ENCODE measurements around the gene EXOSC1.

The EXOSC1 gene

GRCh38 chr10:97456034-97456685 lies 10.4 kb upstream of the EXOSC1 start:
- Mint-ChIP-seq H3K9me3 (no peaks in the 10 kb centered on the region), H3K4me1 (no peaks in the 10 kb centered on the region), H3K4me3 (no peak overlapping the region), H3K27me3 (ENCODE audit: low read depth) (no peaks in the 10 kb centered on the region), H3K36me3 (ENCODE audit: low read depth) (peaks cover 77% of the 10 kb centered on the region), H3K27ac (no peak overlapping the region)
- TF ChIP-seq CTCF (IDR thresholded peaks at IDR 0.05; ENCODE audit: unreplicated experiment in 3 of 3): no peak

- Mint-ChIP-seq H3K4me1 (peaks cover 7% of the 10 kb centered on the region), H3K9me3 (no peaks in the 10 kb centered on the region), H3K4me3 (no peak overlapping the region), H3K36me3 (ENCODE audit: low read depth) (peaks cover 72% of the 10 kb centered on the region), H3K27ac (no peak overlapping the region), H3K27me3 (ENCODE audit: low read depth) (no peaks in the 10 kb centered on the region)
- no peak for TF ChIP-seq CTCF (IDR thresholded peaks at IDR 0.05; ENCODE audit: unreplicated experiment in 3 of 3)
Observed at GRCh38 chr10:97454330-97455036, 8.7 kb upstream of the EXOSC1 start.

GRCh38 chr10:97452352-97452751 lies 6.5 kb upstream of the EXOSC1 start:
- Mint-ChIP-seq H3K27ac (no peak overlapping the region), H3K9me3 (no peaks in the 10 kb centered on the region), H3K4me3 (no peak overlapping the region), H3K36me3 (ENCODE audit: low read depth) (peaks cover 65% of the 10 kb centered on the region), H3K27me3 (ENCODE audit: low read depth) (no peaks in the 10 kb centered on the region), H3K4me1 (peaks cover 15% of the 10 kb centered on the region)
- no peak for TF ChIP-seq CTCF (IDR thresholded peaks at IDR 0.05; ENCODE audit: unreplicated experiment in 3 of 3)

- peaks cover 57% of the 10 kb centered on the region for H3K36me3 Mint-ChIP-seq (ENCODE audit: low read depth)
Observed at GRCh38 chr10:97451605-97452004, 5.8 kb upstream of the EXOSC1 start.

GRCh38 chr10:97450828-97451227 lies 5.0 kb upstream of the EXOSC1 start:
- Mint-ChIP-seq H3K27ac (no peak overlapping the region), H3K9me3 (no peaks in the 10 kb centered on the region), H3K4me1 (peaks cover 22% of the 10 kb centered on the region)

More at GRCh38 chr10:97451605-97452004, 5.8 kb upstream of the EXOSC1 start:
- no peaks in the 10 kb centered on the region for H3K9me3 Mint-ChIP-seq
- H3K4me1 Mint-ChIP-seq: peaks cover 20% of the 10 kb centered on the region
- no peak overlapping the region for H3K27ac Mint-ChIP-seq
- TF ChIP-seq CTCF (IDR thresholded peaks at IDR 0.05; ENCODE audit: unreplicated experiment in 3 of 3): no peak
- no peak overlapping the region for H3K4me3 Mint-ChIP-seq
- no peaks in the 10 kb centered on the region for H3K27me3 Mint-ChIP-seq (ENCODE audit: low read depth)

More at GRCh38 chr10:97450828-97451227, 5.0 kb upstream of the EXOSC1 start:
- H3K27me3 Mint-ChIP-seq (ENCODE audit: low read depth): no peaks in the 10 kb centered on the region
- H3K36me3 Mint-ChIP-seq (ENCODE audit: low read depth): peaks cover 52% of the 10 kb centered on the region
- no peak overlapping the region for H3K4me3 Mint-ChIP-seq
- no peak for TF ChIP-seq CTCF (IDR thresholded peaks at IDR 0.05; ENCODE audit: unreplicated experiment in 3 of 3)

Data from nephron (organoid).